ENCODE measurements around the gene CDH16. TPM values are rescaled to one million over a fixed set of nuclear protein-coding genes. Genes with fewer than 3 reads are reported as not detected.

Gene CDH16
- total and polyA plus RNA-seq, 2 of the 13 experiments (the other 11 are each of a cell fraction or from before 2014, with no cell fraction given): 2.7 to 3.9 TPM

- Histone ChIP-seq H3K79me2 (ENCODE audit: insufficient read depth, low read length) (no peaks in the 10 kb centered on the region), H3K27me3 (ENCODE audit: control insufficient read depth in 1 of 2, insufficient read depth in 2 of 2, low read length in 2 of 2) (no peaks in the 10 kb centered on the region), H3K9me3 (ENCODE audit: low read length) (no peaks in the 10 kb centered on the region), H3K4me1 (ENCODE audit: insufficient read depth, low read length) (peaks cover 26% of the 10 kb centered on the region), H3K36me3 (replicated peaks in 1 of 2; ENCODE audit: control insufficient read depth in 1 of 2, insufficient read depth in 2 of 2, low read length in 2 of 2) (no peaks in the 10 kb centered on the region), H3K4me3 (replicated peaks in 1 of 3; ENCODE audit: insufficient read depth in 1 of 3, low read depth in 2 of 3, low read length in 3 of 3) (no peak overlapping the region), H3K9ac (ENCODE audit: insufficient read depth, low read depth, low read length) (no peak overlapping the region), H3K4me2 (ENCODE audit: low read depth, low read length) (no peak overlapping the region), H2AFZ (ENCODE audit: low read length) (no peak overlapping the region), H4K20me1 (ENCODE audit: insufficient read depth, low read length) (no peaks in the 10 kb centered on the region), H3K27ac (ENCODE audit: extremely low read length, insufficient read depth, low read length) (no peak overlapping the region)
- BruUV-seq (replicated peaks): no TSS peak
- 79% methylated on average over 5 of the region's 6 CpGs for WGBS (ENCODE audit: low lambda C conversion rate)
- no peak for ATAC-seq
- in situ Hi-C loops (cut with HindIII; ENCODE audit: extremely low pct_ligation_motif_present, low pct_unique_long_range_greater_than_20kb) (no loop called here), intact Hi-C loops (cut with micrococcal nuclease; ENCODE audit: unreplicated experiment) (no loop called here)
- TF ChIP-seq ZBTB10 (CRISPR knock-in tag; IDR thresholded peaks at IDR 0.05; ENCODE audit: borderline replicate concordance) (no peak), ZNF644 (CRISPR knock-in tag; IDR thresholded peaks at IDR 0.05; ENCODE audit: low read depth) (no peak), SMAD9 (CRISPR knock-in tag; IDR thresholded peaks at IDR 0.05) (no peak), ZC3H4 (CRISPR knock-in tag; IDR thresholded peaks at IDR 0.05; ENCODE audit: borderline replicate concordance) (no peak), THAP11 (CRISPR knock-in tag; IDR thresholded peaks at IDR 0.05) (no peak), ZGPAT (CRISPR knock-in tag; IDR thresholded peaks at IDR 0.05) (no peak), NR0B2 (CRISPR knock-in tag; IDR thresholded peaks at IDR 0.05) (no peak)
- no peak for DNase-seq (ENCODE audit: low spot score)
- FAIRE-seq: no peak
- CTCF ChIA-PET (ENCODE audit: low intra/inter-chr PET ratio, low total read pairs): no interaction called here
- POLR2A ChIA-PET: no interaction called here
These were observed 45.4 kb upstream of the CDH16 start for GRCh38 chr16:66964049-66964448.

Data from HepG2 (cell line).